Forelimb muscle (tissue), 1 donor: ENCODE results near the gene HABP4. TPM values are rescaled to one million over a fixed set of nuclear protein-coding genes. Genes with fewer than 3 reads are reported as not detected.
"Not testable (repeated sequence)": the region's sequence is repeated elsewhere in the genome, so short reads cannot be mapped to it uniquely, and the experiment has no call there.

Source experiments
- DNase-seq: peaks from one replicate; pipeline ENCODE4 v3.0.0-alpha.2; 2013; ENCODE audit warnings: low read depth
- polyA plus RNA-seq: library from polyadenylated mRNA; unstranded; fragments of 120-200 nt; gene quantifications from one replicate; pipeline ENCODE4 v1.2.1, GENCODE V29; 2013; ENCODE audit not compliant: insufficient read length

The HABP4 gene
- polyA plus RNA-seq, 1 donor, result 11.9 TPM

- no peak for DNase-seq
Measured at GRCh38 chr9:96497117-96497399, 47.1 kb downstream of the HABP4 start.

- DNase-seq, result no peak
Measured at GRCh38 chr9:96498796-96499195, 48.8 kb downstream of the HABP4 start.

- no peak for DNase-seq
Measured at GRCh38 chr9:96499257-96499656, 49.3 kb downstream of the HABP4 start.

- DNase-seq, result no peak
Measured at GRCh38 chr9:96500696-96501632, 51.0 kb downstream of the HABP4 start.

- no peak for DNase-seq
Measured at GRCh38 chr9:96501633-96502538, 51.9 kb downstream of the HABP4 start.

GRCh38 chr9:96502539-96503373, 52.8 kb downstream of the HABP4 start:
- peak; percentile 70 for DNase-seq

- not testable (repeated sequence) for DNase-seq
Measured at GRCh38 chr9:96503374-96503748, 53.4 kb downstream of the HABP4 start.

- DNase-seq, result no peak
Measured at GRCh38 chr9:96503918-96504317, 53.9 kb downstream of the HABP4 start.

GRCh38 chr9:96505316-96505991, 55.5 kb downstream of the HABP4 start:
- no peak for DNase-seq

- no peak for DNase-seq
Measured at GRCh38 chr9:96508227-96508940, 58.4 kb downstream of the HABP4 start.

- DNase-seq, result no peak
Measured at GRCh38 chr9:96509026-96509425, 59.1 kb downstream of the HABP4 start.

GRCh38 chr9:96509848-96510247, 59.9 kb downstream of the HABP4 start:
- no peak for DNase-seq

- DNase-seq, result no peak
Measured at GRCh38 chr9:96510258-96510657, 60.3 kb downstream of the HABP4 start.

- no peak for DNase-seq
Measured at GRCh38 chr9:96512240-96512639, 62.3 kb downstream of the HABP4 start.

- no peak for DNase-seq
Measured at GRCh38 chr9:96513622-96514021, 63.7 kb downstream of the HABP4 start.

- DNase-seq, result no peak
Measured at GRCh38 chr9:96514108-96514799, 64.3 kb downstream of the HABP4 start.

- DNase-seq, result no peak
Measured at GRCh38 chr9:96514800-96515158, 64.8 kb downstream of the HABP4 start.

- DNase-seq, result no peak
Measured at GRCh38 chr9:96515621-96516470, 65.9 kb downstream of the HABP4 start.

- DNase-seq, result no peak
Measured at GRCh38 chr9:96519095-96519494, 69.1 kb downstream of the HABP4 start.
